GM18858 (cell line): ENCODE data around the gene FITM1.
"Not testable (repeated sequence)": the region's sequence is repeated elsewhere in the genome, so short reads cannot be mapped to it uniquely, and the experiment has no call there.

Experiments used
- ATAC-seq: cut with Tn5 transposase; IDR thresholded peaks from one replicate; pipeline ENCODE4 v1.9.1; 2021; ENCODE audit not compliant: unreplicated experiment

Gene FITM1

DNA sequence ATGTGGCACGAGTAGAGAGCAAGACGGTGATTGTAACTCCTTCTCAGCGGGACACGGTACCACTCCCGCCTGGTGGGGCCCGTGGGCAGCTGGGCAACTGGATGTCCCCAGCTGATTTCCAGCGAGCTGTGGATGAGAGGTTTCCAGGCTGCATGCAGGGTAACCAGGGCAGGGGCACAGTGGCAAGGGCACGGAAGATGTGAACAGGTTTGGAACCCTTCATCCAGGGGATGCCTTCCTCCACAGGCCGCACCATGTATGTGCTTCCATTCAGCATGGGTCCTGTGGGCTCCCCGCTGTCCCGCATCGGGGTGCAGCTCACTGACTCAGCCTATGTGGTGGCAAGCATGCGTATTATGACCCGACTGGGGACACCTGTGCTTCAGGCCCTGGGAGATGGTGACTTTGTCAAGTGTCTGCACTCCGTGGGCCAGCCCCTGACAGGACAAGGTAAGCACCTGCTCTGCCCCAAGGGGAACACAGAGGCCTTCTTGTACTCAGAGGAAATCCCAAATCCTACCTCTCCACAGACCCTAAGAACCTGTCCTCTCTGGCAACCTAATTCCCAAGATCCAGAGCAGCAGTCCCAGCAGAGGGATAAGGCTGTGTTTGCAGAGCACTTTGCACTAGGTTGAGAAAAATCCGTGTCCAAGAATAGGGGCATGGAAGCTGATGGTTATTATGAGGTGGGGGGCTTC, 32.1 kb upstream of the FITM1 start:
- no peak for ATAC-seq

DNA sequence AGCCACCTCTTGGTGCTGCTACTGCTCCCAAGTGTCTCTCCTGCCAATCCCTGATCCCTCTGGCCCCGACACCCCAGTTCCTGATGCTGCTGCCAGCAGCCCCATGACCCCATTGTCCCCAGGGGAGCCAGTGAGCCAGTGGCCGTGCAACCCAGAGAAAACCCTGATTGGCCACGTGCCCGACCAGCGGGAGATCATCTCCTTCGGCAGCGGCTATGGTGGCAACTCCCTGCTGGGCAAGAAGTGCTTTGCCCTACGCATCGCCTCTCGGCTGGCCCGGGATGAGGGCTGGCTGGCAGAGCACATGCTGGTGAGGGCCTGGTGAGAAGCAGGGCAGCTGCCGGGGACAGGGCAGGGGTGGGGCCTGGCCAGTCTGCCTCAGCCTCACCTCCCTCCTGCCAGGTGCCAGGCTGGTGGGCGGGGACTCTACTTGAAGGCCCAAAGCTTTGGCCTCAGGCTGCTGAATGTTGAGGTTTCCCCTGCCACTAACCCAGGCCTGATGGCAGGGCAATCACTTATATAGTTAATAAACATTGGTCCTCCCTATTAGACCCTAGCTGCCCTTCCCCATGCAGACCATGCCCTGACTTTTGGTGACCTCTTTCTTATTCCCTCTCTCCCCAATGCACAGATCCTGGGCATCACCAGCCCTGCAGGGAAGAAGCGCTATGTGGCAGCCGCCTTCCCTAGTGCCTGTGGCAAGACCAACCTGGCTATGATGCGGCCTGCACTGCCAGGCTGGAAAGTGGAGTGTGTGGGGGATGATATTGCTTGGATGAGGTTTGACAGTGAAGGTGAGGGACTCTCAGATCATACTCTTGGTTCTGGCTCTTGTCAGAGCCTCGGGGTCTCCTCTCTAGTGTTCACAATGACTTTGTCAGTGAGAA, 31.3 kb upstream of the FITM1 start:
- ATAC-seq: no peak

DNA sequence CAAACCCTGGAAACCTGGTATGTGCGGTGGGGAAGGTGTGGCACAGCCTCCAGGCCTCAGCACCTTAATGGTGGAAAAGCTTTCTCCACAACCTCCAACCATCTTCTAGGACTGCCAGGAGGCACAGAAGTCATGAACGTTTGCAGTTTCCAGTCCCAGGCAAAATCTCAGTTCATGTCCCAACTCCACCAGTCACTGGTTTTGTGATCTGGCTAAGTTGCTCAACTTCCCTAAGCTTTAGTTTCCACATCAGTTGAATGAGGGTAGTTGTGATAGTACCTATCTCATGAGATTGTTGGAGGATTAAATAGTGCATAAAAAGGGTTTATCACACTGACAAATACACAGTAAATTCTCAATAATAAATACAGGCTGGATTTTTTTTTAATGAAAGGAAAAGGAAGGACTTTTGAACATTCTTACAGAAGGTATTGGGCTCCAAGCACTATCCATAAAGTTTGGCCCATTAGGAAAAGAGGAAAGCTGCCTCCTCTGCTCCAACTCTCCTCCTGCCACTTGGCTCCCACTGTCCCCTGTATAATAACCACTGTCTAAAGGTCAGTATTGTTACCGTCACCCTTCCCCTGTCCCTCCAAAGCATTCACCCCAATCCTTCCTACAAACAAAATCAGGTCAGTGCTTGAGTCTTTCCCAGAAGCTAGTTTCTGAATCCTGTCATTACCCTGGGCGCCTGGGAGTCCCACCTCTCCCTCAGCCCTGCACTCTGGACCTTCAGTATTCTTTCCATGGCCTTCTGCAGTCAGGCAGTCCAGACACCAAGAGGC, 30.1 kb upstream of the FITM1 start:
- no peak for ATAC-seq

DNA sequence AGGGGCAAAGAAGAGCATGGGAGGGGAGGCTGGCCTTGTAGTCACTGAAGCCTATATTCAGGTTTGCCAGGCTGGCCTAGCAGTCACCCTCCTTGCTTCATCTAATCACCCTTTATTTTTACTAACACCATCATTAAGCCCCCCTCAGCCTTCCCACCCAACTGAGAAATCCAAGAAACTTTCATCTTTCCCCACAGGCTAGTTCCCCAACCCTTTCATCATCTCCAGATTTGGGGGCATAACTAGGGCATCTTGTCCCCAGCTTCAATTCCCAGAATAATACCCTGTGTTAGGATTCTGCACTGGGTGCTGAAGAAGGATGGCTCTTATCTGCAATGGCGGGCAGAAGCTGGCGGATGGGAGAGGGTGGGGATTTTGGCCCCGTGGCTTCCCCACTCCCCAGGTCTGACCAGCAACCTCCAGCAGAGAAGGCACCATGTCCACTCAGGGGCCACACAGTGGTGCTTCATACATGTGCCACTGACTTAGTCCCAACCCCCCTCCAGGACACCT, 29.4 kb upstream of the FITM1 start:
- ATAC-seq: no peak

DNA sequence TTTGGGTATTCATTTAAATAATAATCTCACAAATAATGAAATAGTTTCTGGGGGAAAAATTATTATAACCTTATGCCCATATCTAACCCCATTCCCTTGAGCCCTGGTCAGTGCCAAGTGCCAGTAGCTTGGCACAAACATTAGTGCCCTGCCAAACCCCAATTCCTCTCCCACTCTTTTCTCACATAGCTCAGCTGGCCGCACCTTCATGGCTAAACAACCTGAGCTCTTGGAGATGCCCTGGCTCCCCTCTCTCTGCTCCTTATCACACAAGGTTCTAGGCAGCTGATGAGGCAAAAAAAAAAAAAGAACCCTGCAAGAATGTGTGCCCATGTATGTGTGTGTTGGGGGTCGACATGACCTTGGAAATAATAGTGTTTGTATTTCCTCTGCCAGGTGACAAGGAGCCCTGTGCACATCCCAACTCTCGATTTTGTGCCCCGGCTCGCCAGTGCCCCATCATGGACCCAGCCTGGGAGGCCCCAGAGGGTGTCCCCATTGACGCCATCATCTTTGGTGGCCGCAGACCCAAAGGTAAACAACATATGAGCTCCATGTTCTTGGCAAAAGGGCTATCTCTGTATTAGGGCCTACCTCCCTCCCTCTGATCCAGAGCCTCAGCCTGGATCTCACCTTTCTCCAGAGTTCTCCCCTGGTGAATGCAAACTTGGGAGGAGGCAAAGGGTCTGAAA, 28.0 kb upstream of the FITM1 start:
- no peak for ATAC-seq

DNA sequence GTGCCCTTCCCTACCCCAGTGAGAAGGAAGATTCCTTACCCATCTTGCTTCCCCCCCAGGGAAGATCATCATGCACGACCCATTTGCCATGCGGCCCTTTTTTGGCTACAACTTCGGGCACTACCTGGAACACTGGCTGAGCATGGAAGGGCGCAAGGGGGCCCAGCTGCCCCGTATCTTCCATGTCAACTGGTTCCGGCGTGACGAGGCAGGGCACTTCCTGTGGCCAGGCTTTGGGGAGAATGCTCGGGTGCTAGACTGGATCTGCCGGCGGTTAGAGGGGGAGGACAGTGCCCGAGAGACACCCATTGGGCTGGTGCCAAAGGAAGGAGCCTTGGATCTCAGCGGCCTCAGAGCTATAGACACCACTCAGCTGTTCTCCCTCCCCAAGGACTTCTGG, 27.0 kb upstream of the FITM1 start:
- ATAC-seq: no peak

DNA sequence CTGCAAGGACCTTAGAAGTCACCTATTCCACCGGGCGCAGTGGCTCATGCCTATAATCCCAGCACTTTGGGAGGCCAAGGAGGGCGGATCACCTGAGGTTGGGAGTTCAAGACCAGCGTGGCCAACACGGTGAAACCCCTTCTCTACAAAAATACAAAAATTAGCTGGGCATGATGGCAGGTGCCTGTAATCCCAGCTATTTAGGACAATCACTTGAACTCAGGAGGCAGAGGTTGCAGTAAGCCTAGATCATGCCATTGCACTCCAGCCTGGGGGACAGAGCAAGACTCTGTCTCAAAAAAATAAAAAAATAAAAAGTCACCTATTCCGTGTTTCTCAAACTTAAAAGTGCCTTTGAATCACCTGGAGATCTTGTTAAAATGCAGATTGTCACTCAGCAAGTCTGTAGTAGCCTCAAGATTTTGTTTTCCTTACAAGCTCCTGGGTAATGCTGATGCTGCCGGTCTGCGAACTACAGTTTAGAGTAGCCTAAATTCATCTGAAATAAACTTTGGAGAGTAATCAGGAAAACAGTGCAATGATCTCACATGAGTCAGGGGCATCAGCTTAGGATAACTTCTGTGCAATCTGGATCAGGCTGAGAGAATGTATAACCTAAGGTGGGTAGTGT, 24.7 kb upstream of the FITM1 start:
- ATAC-seq: not testable (repeated sequence)

DNA sequence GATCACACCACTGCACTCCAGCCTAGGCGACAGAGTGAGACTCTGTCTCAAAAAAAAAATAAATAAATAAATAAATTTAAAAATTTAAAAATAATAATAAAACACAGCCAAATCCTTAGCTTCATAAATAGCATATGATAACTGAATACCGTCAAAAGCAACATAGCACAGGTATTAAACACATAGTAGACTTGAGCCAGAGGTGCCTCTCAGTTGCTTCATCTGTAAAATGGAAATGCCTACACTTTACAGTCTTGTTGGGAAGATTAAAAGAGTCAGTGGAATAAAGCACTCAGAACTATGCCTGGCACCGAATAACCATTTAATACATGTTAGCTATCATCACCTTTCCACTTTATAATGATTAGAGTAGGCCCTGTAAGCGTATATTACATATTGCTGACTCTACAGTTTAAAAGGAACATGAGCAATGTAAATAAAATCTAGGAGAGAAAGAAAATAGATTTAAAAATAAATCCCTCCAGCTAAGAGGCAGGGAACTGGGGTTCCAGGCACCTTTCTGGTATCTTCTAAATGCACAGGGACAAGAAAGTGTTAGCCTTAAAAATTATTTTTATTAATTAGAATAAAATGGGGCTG, 23.7 kb upstream of the FITM1 start:
- ATAC-seq: no peak

DNA sequence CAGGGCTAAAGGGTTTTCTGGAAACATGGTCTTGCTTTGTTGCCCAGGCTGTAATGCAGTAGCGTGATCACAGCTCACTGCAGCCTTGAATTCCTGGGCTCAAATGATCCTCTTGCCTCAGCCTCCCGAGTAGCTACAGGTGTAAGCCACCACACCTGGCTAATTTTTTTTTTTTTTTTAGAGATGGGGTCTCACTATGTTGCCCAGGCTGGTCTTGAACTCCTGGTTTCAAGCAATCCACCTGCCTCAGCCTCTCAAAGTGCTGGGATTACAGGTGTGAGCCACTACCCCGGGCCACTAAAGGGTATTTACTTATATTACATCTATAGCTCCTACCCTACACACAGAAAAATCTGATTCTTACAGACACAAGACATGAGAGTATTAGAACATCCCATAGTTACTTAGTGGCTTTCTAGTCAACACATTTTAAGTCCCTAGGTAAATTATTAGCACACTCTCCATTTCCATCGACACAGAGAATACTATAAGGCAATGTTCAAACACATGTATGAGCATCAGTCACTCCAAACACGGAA, 22.1 kb upstream of the FITM1 start:
- ATAC-seq: peak; percentile 21

DNA sequence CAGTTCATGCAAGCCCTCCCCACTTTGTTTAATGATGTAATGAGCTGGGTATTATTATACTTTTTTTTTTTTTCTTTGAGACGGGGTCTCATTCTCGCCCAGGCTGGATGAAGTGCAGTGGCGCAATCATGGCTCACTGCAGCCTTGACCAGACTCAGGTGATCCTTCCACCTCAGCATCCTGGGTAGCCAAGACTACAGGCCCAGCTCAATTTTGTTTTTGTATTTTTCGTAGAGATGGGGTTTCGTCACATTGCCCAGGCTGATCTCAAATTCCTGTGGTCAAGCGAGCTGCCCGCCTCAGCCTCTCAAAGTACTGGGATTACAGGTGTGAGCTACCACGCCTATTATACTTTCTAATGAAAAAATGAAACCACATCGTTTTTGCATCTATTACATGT, 20.4 kb upstream of the FITM1 start:
- no peak for ATAC-seq

DNA sequence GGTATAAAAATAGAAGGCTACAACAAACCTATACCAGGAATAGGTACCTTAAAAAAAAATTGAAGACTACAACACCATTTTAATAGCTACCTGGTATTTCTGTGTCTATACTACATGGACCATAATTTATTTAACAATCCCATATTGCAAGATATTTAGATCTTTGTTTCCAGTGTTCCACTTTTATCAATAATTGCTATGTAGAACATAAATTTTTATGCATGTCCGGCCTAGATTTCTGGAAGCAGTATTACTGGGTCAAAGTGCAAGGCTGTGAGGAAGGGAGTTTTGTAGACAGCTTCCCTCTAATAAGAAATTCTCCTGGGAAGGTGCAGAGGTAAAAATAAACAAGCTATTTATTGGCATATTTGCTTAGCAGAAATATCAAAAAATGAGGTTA, 19.9 kb upstream of the FITM1 start:
- no peak for ATAC-seq

DNA sequence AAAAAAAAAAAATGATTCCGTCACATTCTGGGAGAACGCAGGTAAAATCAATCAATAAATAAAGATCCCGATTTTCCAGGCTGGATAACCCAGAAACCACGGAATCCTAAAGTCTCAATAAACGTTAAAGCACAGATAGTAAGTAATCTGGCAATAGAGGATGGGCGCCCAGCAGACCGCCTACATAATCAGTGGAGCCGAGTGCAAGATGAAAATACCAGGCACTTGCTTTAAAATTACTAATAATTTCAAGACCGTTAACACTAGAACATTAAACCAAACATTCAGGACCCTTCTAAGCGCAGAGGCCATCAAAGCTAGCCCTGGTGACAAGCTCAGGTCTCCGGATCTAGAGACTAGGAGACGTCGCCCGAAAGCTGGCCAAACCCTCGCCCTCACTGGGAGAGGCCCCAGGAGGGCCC, 17.1 kb upstream of the FITM1 start:
- ATAC-seq: no peak

DNA sequence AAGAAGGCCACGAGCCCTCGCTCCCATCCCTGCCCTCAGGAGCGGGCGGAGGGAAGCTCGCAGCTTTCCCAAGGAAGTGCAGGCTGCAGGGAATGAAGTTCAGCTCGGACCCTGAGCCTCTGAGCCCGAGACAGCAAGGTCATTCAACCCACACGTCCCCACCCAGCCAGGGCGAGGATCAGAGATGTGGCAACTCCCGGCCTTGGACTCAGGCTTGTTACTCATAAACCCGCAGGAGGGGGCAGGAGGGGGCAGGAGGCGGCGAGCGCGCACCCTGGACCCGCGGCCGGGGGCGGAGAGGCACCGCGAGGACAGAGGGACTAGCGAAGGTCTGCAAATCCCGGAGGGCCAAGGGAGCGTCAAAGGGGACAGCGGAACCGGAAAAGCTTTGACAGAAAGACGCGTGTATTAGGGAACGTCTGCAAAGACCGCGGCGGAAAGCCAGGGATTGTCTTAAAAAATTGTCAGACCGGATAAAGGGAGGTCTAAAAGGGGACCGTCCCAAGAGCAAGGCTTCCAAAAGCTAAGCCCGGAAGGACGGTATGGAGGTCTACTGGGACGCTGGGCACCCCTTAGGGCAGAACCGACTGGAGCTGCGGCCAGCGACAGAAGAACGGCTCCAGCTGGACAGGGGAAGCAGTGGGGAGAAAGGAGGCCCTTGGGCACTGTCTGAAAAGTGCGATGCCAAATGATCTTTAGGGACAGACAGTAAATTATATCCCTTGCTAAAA, 16.5 kb upstream of the FITM1 start:
- no peak for ATAC-seq

DNA sequence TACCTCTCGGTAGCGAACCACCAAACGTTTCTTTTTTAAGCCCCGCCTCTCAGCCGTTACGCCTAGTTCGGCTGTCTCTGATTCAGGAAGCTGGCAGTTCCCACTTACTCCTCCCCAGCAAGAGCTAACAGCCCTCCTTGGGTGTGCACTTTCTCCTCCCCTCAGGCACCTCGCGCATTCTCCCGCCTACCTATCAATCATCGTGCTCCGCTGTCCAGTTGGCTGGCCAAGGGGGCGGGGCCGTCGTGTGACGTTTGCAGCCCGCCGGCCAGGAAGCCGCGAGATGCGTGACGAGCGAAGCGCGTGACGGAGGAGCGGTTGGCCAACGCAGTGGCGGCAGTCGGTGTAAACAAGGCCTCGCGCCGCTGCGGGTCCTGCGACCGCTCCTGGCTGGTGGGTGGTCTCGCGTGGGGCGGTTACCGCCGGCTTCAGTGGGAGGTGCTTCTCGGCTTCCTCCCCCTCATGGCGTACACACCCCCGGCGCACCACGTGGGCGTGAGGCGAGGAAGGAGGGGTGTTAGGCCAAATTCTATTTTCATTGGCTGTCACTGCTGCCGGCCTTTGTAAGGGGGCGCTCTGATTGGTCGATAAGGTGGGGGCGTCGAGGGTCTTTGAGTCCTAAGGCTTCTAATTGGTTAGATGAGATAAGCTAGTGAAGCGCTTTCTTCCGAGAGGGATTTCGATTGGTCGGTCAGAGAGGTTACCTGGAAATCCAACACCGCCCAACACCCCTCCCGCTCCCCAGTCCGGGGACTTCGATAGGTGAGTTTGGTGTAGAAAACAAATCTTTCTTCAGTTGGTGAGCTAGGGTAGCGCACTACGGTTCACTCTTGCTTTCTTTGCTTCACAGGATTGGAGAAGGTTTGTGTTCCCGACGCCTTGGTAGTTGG, 15.7 kb upstream of the FITM1 start, which contains the start of the genes DCAF11 and NRL:
TSS of gene DCAF11 (plus strand) at position 246 of the 890 bp plus-strand sequence. CDS start 818 bp downstream, outside the sequence.
TSS of gene NRL (minus strand) at position 418 of the 890 bp plus-strand sequence. CDS start 32,101 bp downstream, outside the sequence.
- ATAC-seq: peak; percentile 80

DNA sequence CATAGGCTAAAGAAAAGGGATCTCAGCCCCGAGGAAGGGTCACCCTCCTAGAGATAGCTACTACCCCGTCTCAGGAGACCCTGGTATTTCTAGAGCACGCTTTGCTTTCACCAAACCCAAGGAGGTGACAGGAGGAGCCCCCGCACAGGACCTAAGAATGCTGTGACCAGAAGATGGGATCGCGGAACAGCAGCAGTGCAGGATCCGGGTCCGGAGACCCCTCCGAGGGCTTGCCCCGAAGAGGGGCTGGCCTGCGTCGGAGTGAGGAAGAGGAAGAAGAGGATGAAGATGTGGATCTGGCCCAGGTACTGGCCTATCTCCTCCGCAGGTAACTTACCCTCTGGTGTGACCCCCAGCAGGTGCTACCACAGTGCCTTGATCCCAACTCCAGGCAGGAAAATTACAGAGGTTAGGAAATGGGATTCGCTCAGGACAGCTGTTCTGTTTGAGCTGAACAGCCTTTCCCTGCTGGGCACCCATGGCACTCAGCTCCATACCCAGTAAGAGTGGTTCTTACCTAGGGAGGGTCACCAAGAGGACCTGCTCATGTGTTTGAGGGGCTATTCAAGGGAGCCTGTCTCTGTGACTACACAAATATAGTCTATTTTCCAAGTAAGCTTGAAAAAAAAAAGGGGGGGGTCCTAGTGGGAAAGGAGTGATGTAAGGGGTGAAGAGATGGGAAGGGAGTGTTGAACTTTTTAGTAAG, 14.9 kb upstream of the FITM1 start:
- ATAC-seq: no peak

DNA sequence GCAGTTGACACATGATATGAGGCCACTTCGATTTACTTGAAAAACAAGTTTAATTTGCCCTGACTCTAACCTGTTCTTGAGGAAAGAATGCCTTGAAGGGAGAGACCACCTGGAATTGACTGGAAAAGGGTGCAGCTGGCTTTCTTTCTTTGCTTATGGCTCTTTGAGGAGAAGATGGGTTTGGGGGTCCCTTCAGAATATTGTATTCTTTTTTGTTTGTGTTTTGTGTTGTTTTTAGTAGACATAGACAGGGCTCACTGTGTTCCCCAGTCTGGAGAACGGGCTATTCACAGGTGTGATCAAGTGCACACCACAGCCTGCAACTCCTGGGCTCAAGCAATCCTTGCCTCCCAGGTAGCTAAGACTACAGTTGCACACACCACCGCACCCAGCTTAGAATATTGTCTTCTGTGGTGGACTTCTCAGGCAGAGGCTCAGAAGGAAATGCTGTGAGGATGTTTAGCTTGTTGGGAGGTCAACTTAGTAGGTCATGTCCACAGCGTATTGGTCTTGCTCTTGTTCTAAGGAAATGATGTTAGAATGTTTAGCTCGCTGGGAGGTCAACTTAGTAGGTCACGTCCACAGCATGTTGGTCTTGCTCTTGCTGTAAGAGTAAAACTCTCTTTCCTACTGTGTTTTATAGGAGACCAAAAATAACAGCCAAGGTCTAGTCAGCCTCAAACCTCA, 14.2 kb upstream of the FITM1 start:
- ATAC-seq: no peak
